Ovary (tissue), 9 donors: Measurements from ENCODE around the gene CDC14A. TPM values are rescaled to one million over a fixed set of nuclear protein-coding genes. Genes with fewer than 3 reads are reported as not detected.

Experiments used
- DNase-seq, 5 donors: peaks; one replicate each; pipeline ENCODE4 v3.0.0-alpha.2; 2019 to 2020
- H3K27ac ChIP-seq, 2 donors: fragments of 200-600 bp; one replicate each; pipeline versions ENCODE4 v1.5.1 to v1.8.0; 2019 to 2022
- H3K27me3 ChIP-seq: fragments of 200-600 bp; one replicate; pipeline ENCODE4 v1.8.0; 2022
- H3K36me3 ChIP-seq: fragments of 200-600 bp; sonication (generic); one replicate; pipeline ENCODE4 v1.5.1; 2019
- H3K4me1 ChIP-seq: one replicate; pipeline ENCODE4 v1.8.1; 2013; ENCODE audit warnings: mild to moderate bottlenecking, moderate library complexity; ENCODE audit not compliant: insufficient read depth
- H3K4me3 ChIP-seq: fragments of 200-600 bp; sonication (generic); one replicate; pipeline ENCODE4 v1.5.1; 2017
- H3K9me3 ChIP-seq, 2 donors: fragments of 200-600 bp in 1 of 2; sonication (generic) in 1 of 2; one replicate each; pipeline versions ENCODE4 v1.5.1 to v1.8.1; 2013 to 2019; ENCODE audit warnings: mild to moderate bottlenecking in 1 of 2, moderate library complexity in 1 of 2
- CTCF ChIP-seq, 3 donors: fragments of 450-650 bp in 2 of 3; fragments of 200-600 bp in 1 of 3; IDR thresholded peaks; one replicate each; pipeline versions ENCODE4 v1.5.1 to v1.8.0; 2016 to 2022; ENCODE audit warnings: antibody characterized with exemption in 3 of 3, mild to moderate bottlenecking in 1 of 3
- EP300 ChIP-seq: sonication (generic); formaldehyde crosslinking; IDR thresholded peaks from one replicate; pipeline ENCODE4 v1.6.1; 2017; ENCODE audit warnings: antibody characterized with exemption
- POLR2A ChIP-seq: fragments of 450-650 bp; IDR thresholded peaks from one replicate; pipeline ENCODE4 v1.6.1; 2017; ENCODE audit warnings: antibody characterized with exemption, mild to moderate bottlenecking, moderate library complexity
- WGBS, 3 donors: extraction: QIAGEN DNeasy Blood & Tissue Kit in 1 of 3; methylation state at CpG; one replicate each; pipeline versions ENCODE4 v1.1.5 to v1.1.7; 2013 to 2017; 5-methylcytosine and 5-hydroxymethylcytosine counted together
- intact Hi-C, 4 donors: fragments of 100-400 bp; cut with DNase I; formaldehyde crosslinking; loops; one replicate each; pipeline versions ENCODE4 v1.11.0 to v1.15.1; 2022 to 2023
- polyA plus RNA-seq, 2 donors: library from polyadenylated mRNA; stranded (reverse); fragments of 200-250 nt in 1 of 2; fragments of 350-450 nt in 1 of 2; fragmentation: Illumina TruSeq in 1 of 2; extraction: RNeasy Lipid Tissue Mini Kit (QIAGEN cat#74804) in 1 of 2; gene quantifications; one replicate each; pipeline ENCODE4 v1.2.3, GENCODE V29; 2013 to 2014
- total RNA-seq, 7 donors: library from RNA; depleted of rRNA in 2 of 7; stranded (reverse); fragments of >200 nt in 2 of 7; fragmentation: NEBNext Ultra II Directional in 3 of 7; extraction: Animal tissue kit (Norgen Biotek cat#: 25700) in 3 of 7; gene quantifications; one replicate each; pipeline versions ENCODE4 v1.1.0 to v1.2.4, GENCODE V29; 2016 to 2023
- donor health status: DM: no; HTN: no; CAD: no; lungs with moderate emphysema.
- donor health status: DM: no; HTN: no; CAD: no.
- donor health status: Bipolar disorder and iron deficiency.
- donor health status: DM: yes; HTN: yes; CAD: no.
- donor health status: DM: no; HTN: no; CAD: no.
- donor health status: DM: yes; HTN: yes; CAD: no.

CDC14A gene
- total and polyA plus RNA-seq, 9 donors = 4.6 to 47.4 (median 8.6) TPM

GRCh38 chr1:100445565-100445964 is 93.3 kb downstream of the CDC14A start:
- Histone ChIP-seq H3K36me3 (no peaks in the 10 kb centered on the region), H3K4me3 (no peak overlapping the region), H3K27me3 (no peaks in the 10 kb centered on the region), H3K4me1 (no peaks in the 10 kb centered on the region), H3K9me3 (no peaks in the 10 kb centered on the region), H3K27ac (no peak overlapping the region)
- intact Hi-C loops = no loop called here
- DNase-seq = no peak
- TF ChIP-seq CTCF (IDR thresholded peaks at IDR 0.05) (no peak), EP300 (no peak), POLR2A (no peak)

- H3K4me1 ChIP-seq = no peaks in the 10 kb centered on the region
- no peak for DNase-seq
- WGBS, 3 donors = 67 to 93% (median 83%) methylated on average over 1 of the region's 1 CpG
- H3K4me3 ChIP-seq = no peak overlapping the region
- no peaks in the 10 kb centered on the region for H3K36me3 ChIP-seq
- H3K27ac ChIP-seq = no peak overlapping the region
- no peak for TF ChIP-seq CTCF (IDR thresholded peaks at IDR 0.05)
- no peak for TF ChIP-seq POLR2A
- no peak for TF ChIP-seq EP300
- intact Hi-C loops = no loop called here
- H3K27me3 ChIP-seq = no peaks in the 10 kb centered on the region
- H3K9me3 ChIP-seq = no peaks in the 10 kb centered on the region
Observed at GRCh38 chr1:100448366-100448765, 96.1 kb downstream of the CDC14A start.

GRCh38 chr1:100449477-100449876 is 97.2 kb downstream of the CDC14A start:
- Histone ChIP-seq H3K27ac (no peak overlapping the region), H3K9me3 (no peaks in the 10 kb centered on the region), H3K27me3 (no peaks in the 10 kb centered on the region), H3K36me3 (no peaks in the 10 kb centered on the region), H3K4me3 (no peak overlapping the region), H3K4me1 (no peaks in the 10 kb centered on the region)
- intact Hi-C loops = no loop called here
- TF ChIP-seq EP300 (no peak), POLR2A (no peak), CTCF (IDR thresholded peaks at IDR 0.05) (no peak)
- DNase-seq = no peak
- 76 to 90% (median 88%) methylated on average over 4 of the region's 4 CpGs for WGBS, 3 donors

- intact Hi-C loops = loop anchor here in 2 of 4 donors (5.0 to 10.0 kb wide), 2 partner anchors 98 to 415 kb away; partner anchors contain the start of gene CDC14A (in 1 of the 2)
- H3K36me3 ChIP-seq = no peaks in the 10 kb centered on the region
- no peak for DNase-seq
Observed at GRCh38 chr1:100452641-100453040, 100.3 kb downstream of the CDC14A start.

More at GRCh38 chr1:100452641-100453040, 100.3 kb downstream of the CDC14A start:
- Histone ChIP-seq H3K4me3 (no peak overlapping the region), H3K4me1 (no peaks in the 10 kb centered on the region), H3K27me3 (no peaks in the 10 kb centered on the region), H3K9me3 (no peaks in the 10 kb centered on the region), H3K27ac (no peak overlapping the region)
- 52 to 70% (median 60%) methylated on average over 1 of the region's 1 CpG for WGBS, 3 donors
- TF ChIP-seq EP300 (no peak), POLR2A (no peak), CTCF (IDR thresholded peaks at IDR 0.05) (no peak)
